KMS-11 (cell line): Measurements from ENCODE around the gene NSUN2.

Source experiments
- H2AFZ ChIP-seq: fragments of 200-600 bp; sonication (generic); 2 replicates; pipeline ENCODE4 v1.6.1; 2016; ENCODE audit warnings: antibody characterized with exemption, mixed run types, low read depth
- H3K27ac ChIP-seq: fragments of 200-600 bp; sonication (generic); 2 replicates; pipeline ENCODE4 v1.6.1; 2016; ENCODE audit warnings: mild to moderate bottlenecking, mixed run types
- H3K27me3 ChIP-seq: fragments of 200-600 bp; sonication (generic); 2 replicates; pipeline ENCODE4 v1.6.1; 2017; ENCODE audit warnings: mild to moderate bottlenecking, low read depth, mixed run types, moderate library complexity; ENCODE audit not compliant: insufficient read depth
- H3K36me3 ChIP-seq: fragments of 200-600 bp; sonication (generic); 2 replicates; pipeline ENCODE4 v1.6.1; 2017; ENCODE audit warnings: mild to moderate bottlenecking, mixed run types; ENCODE audit not compliant: insufficient read depth
- H3K4me1 ChIP-seq: fragments of 200-600 bp; sonication (generic); 2 replicates; pipeline ENCODE4 v1.6.1; 2016; ENCODE audit warnings: mild to moderate bottlenecking, low read depth, mixed run types; ENCODE audit not compliant: poor library complexity, severe bottlenecking
- H3K4me2 ChIP-seq: fragments of 200-600 bp; sonication (generic); 2 replicates; pipeline ENCODE4 v1.7.0; 2016; ENCODE audit warnings: mild to moderate bottlenecking, mixed run types
- H3K4me3 ChIP-seq: fragments of 200-600 bp; sonication (generic); IDR thresholded peaks from 2 replicates; pipeline ENCODE4 v1.6.1; 2017; ENCODE audit warnings: low read depth, low read length, mixed read lengths; ENCODE audit not compliant: insufficient read depth
- H3K79me2 ChIP-seq: fragments of 200-600 bp; sonication (generic); 2 replicates; pipeline ENCODE4 v1.6.1; 2016; ENCODE audit warnings: low read depth, mixed run types; ENCODE audit not compliant: insufficient read depth
- H3K9ac ChIP-seq: fragments of 200-600 bp; sonication (generic); 2 replicates; pipeline ENCODE4 v1.6.1; 2016; ENCODE audit warnings: mild to moderate bottlenecking, mixed run types
- H4K20me1 ChIP-seq: fragments of 200-600 bp; sonication (generic); 2 replicates; pipeline ENCODE4 v1.6.1; 2016; ENCODE audit warnings: mild to moderate bottlenecking, mixed run types; ENCODE audit not compliant: insufficient read depth
- TF ChIP-seq, protein P1 (sequence below): fragments of 200-600 bp; sonication (generic); conservative IDR thresholded peaks from 2 replicates; pipeline ENCODE4 v1.6.1; 2017; ENCODE audit warnings: low read depth, mild to moderate bottlenecking, antibody characterized with exemption, low read length, moderate library complexity, mixed read lengths

Gene NSUN2

DNA sequence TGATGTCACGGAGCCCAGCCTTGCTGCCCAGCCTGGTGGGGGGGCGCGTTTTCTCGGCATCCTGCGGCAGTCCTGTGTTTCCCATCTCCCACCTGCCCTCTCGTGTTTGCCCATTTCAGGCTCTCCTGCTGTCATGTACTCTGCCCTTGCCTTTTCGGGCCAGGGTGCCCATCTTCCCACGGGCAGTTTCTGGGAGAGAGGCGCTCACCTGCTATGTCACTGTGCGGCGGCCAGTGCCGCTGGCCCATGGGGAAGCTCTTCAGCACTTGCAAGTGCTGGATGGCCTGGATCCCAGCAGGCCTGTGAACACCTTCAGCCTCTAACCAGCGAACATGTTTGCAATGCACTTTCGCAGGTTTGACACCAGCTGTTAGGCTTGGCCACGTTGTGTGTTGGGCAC, 33.9 kb upstream of the NSUN2 start:
- Histone ChIP-seq H3K4me2 (no peak overlapping the region), H3K27me3 (no peaks in the 10 kb centered on the region), H2AFZ (no peak overlapping the region), H3K27ac (no peak overlapping the region), H3K9ac (no peak overlapping the region), H3K4me3 (no peak overlapping the region), H3K36me3 (no peaks in the 10 kb centered on the region), H4K20me1 (no peaks in the 10 kb centered on the region), H3K79me2 (no peaks in the 10 kb centered on the region), H3K4me1 (no peaks in the 10 kb centered on the region)
- TF ChIP-seq, protein P1, sequence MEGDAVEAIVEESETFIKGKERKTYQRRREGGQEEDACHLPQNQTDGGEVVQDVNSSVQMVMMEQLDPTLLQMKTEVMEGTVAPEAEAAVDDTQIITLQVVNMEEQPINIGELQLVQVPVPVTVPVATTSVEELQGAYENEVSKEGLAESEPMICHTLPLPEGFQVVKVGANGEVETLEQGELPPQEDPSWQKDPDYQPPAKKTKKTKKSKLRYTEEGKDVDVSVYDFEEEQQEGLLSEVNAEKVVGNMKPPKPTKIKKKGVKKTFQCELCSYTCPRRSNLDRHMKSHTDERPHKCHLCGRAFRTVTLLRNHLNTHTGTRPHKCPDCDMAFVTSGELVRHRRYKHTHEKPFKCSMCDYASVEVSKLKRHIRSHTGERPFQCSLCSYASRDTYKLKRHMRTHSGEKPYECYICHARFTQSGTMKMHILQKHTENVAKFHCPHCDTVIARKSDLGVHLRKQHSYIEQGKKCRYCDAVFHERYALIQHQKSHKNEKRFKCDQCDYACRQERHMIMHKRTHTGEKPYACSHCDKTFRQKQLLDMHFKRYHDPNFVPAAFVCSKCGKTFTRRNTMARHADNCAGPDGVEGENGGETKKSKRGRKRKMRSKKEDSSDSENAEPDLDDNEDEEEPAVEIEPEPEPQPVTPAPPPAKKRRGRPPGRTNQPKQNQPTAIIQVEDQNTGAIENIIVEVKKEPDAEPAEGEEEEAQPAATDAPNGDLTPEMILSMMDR: no peak

DNA sequence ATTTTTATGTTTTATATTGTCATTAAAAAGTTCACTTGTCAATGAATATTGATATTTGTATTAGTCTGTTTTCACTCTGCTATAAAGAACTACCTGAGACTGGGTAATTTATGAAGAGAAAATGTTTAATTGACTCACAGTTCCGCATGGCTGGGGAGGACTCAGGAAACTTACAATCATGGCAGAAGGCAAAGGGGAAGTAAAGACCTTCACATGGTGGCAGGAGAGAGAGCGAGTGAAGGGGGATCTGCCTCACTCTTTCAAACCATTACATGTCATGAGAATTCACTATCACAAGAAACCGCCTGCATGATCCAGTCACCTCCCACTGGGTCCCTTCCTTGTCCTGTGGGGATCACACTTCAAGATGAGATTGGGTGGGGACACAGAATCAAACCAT, 27.8 kb upstream of the NSUN2 start:
- Histone ChIP-seq H3K79me2 (no peaks in the 10 kb centered on the region), H3K9ac (no peak overlapping the region), H2AFZ (no peak overlapping the region), H3K4me2 (no peak overlapping the region), H3K27me3 (no peaks in the 10 kb centered on the region), H3K36me3 (peaks cover 10% of the 10 kb centered on the region), H3K4me3 (no peak overlapping the region), H3K4me1 (no peaks in the 10 kb centered on the region), H3K27ac (no peak overlapping the region), H4K20me1 (no peaks in the 10 kb centered on the region)
- TF ChIP-seq, protein P1: no peak

DNA sequence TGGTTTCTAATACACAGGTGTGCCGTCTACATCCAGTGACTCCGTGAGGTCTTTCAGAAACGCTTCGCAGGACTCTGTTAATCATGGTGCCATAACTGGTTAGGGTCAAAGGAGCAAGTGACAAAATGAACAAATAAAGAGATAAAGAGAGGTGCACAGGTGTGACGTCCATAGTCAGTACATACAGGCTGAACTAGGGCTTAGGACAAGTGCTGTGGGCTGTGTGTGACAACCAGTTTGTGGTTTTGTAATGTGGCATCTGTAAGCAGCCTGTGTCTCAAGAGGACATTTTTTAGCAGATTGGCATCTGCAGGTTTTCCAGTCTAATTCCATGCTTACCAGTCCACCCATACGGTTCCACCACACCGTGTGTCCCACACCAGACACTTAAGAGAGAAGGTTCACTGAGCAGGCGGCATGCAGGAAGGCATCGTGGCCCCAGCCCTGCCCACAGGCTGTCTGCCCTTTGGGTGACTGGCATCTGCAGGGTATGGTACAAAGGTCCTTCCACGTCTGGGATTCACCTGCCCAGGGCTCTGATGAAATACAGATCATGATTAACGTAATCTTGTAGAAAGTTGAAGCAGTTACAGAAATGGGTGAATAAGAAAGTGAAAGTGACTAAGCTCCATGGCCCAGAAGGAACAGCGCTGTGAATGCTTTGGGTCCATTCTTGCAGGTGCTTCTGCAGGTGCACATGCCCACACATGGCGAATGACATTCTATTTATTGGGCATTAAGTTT, 27.3 kb upstream of the NSUN2 start:
- TF ChIP-seq, protein P1: no peak
- Histone ChIP-seq H3K4me3 (no peak overlapping the region), H3K9ac (no peak overlapping the region), H3K4me1 (no peaks in the 10 kb centered on the region), H3K4me2 (no peak overlapping the region), H4K20me1 (no peaks in the 10 kb centered on the region), H3K36me3 (peaks cover 15% of the 10 kb centered on the region), H2AFZ (no peak overlapping the region), H3K27me3 (no peaks in the 10 kb centered on the region), H3K27ac (no peak overlapping the region), H3K79me2 (no peaks in the 10 kb centered on the region)

DNA sequence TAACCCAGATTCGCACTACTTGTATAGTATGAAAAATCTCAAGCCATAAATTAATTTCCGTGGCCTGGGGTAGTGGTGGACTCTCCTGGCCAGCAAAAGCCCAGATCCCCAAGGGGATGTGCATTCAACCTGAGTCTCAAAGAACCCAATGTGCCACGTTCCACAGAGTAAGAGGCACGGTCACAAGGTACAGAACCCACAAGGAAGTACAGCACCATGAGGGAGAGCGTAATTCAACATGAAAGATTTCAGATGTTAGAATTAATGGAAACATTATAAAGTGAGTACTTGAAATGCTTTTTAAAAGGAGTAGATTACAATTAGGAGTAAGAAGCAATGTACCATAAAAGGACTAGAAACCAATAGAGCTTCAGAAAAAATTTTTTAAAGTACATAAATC, 23.8 kb upstream of the NSUN2 start:
- Histone ChIP-seq H3K27me3 (no peaks in the 10 kb centered on the region), H3K27ac (no peak overlapping the region), H3K36me3 (peaks cover 15% of the 10 kb centered on the region), H3K9ac (no peak overlapping the region), H3K4me3 (no peak overlapping the region), H3K4me1 (peaks cover 2% of the 10 kb centered on the region), H2AFZ (no peak overlapping the region), H3K79me2 (no peaks in the 10 kb centered on the region), H4K20me1 (no peaks in the 10 kb centered on the region), H3K4me2 (no peak overlapping the region)
- TF ChIP-seq, protein P1: no peak
